ENCODE data around the gene PDE8A.

GRCh38 chr15:85178308-85178707, 196.7 kb downstream of the PDE8A start:
- TF ChIP-seq, protein P1, sequence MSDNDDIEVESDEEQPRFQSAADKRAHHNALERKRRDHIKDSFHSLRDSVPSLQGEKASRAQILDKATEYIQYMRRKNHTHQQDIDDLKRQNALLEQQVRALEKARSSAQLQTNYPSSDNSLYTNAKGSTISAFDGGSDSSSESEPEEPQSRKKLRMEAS (IDR thresholded peaks at IDR 0.05) = no peak
- TF ChIP-seq CTCF (IDR thresholded peaks at IDR 0.05; ENCODE audit: low read depth, low read length, missing input control) = no peak
- TF ChIP-seq TAF1 (conservative IDR thresholded peaks at IDR 0.05) = no peak
- no peak for TF ChIP-seq SP1 (IDR thresholded peaks at IDR 0.05)
- no peak for TF ChIP-seq RAD21 (IDR thresholded peaks at IDR 0.05)
- TF ChIP-seq ATF3 (IDR thresholded peaks at IDR 0.05) = no peak
- TF ChIP-seq YY1 (IDR thresholded peaks at IDR 0.05) = no peak
- TF ChIP-seq, protein P2, sequence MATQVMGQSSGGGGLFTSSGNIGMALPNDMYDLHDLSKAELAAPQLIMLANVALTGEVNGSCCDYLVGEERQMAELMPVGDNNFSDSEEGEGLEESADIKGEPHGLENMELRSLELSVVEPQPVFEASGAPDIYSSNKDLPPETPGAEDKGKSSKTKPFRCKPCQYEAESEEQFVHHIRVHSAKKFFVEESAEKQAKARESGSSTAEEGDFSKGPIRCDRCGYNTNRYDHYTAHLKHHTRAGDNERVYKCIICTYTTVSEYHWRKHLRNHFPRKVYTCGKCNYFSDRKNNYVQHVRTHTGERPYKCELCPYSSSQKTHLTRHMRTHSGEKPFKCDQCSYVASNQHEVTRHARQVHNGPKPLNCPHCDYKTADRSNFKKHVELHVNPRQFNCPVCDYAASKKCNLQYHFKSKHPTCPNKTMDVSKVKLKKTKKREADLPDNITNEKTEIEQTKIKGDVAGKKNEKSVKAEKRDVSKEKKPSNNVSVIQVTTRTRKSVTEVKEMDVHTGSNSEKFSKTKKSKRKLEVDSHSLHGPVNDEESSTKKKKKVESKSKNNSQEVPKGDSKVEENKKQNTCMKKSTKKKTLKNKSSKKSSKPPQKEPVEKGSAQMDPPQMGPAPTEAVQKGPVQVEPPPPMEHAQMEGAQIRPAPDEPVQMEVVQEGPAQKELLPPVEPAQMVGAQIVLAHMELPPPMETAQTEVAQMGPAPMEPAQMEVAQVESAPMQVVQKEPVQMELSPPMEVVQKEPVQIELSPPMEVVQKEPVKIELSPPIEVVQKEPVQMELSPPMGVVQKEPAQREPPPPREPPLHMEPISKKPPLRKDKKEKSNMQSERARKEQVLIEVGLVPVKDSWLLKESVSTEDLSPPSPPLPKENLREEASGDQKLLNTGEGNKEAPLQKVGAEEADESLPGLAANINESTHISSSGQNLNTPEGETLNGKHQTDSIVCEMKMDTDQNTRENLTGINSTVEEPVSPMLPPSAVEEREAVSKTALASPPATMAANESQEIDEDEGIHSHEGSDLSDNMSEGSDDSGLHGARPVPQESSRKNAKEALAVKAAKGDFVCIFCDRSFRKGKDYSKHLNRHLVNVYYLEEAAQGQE (IDR thresholded peaks at IDR 0.05) = no peak
- TF ChIP-seq FOXA1 (IDR thresholded peaks at IDR 0.05) = no peak
- TF ChIP-seq RXRA (IDR thresholded peaks at IDR 0.05) = no peak
- no peak for TF ChIP-seq ZBTB33 (IDR thresholded peaks at IDR 0.05)
- no peak for TF ChIP-seq JUND (IDR thresholded peaks at IDR 0.05)
- TF ChIP-seq FOXA2 (IDR thresholded peaks at IDR 0.05) = no peak
- TF ChIP-seq EGR1 (IDR thresholded peaks at IDR 0.05; ENCODE audit: low read depth in 2 of 2) = no peak
